Measurements from ENCODE around the gene CHID1.

- TF ChIP-seq POLR2AphosphoS5 (IDR thresholded peaks at IDR 0.05; ENCODE audit: low read depth) (no peak), CTCF (conservative IDR thresholded peaks at IDR 0.05; ENCODE audit: low read depth in 2 of 2) (no peak), EZH2phosphoT487 (IDR thresholded peaks at IDR 0.05; ENCODE audit: unreplicated experiment) (no peak), EZH2 (IDR thresholded peaks at IDR 0.05; ENCODE audit: low read depth, unreplicated experiment) (no peak), ZNF114 (CRISPR knock-in tag; IDR thresholded peaks at IDR 0.05) (no peak), CREB1 (CRISPR knock-in tag; IDR thresholded peaks at IDR 0.05; ENCODE audit: low read depth) (no peak), ZNF462 (CRISPR knock-in tag; IDR thresholded peaks at IDR 0.05) (no peak)
- TF ChIP-seq, protein P1, sequence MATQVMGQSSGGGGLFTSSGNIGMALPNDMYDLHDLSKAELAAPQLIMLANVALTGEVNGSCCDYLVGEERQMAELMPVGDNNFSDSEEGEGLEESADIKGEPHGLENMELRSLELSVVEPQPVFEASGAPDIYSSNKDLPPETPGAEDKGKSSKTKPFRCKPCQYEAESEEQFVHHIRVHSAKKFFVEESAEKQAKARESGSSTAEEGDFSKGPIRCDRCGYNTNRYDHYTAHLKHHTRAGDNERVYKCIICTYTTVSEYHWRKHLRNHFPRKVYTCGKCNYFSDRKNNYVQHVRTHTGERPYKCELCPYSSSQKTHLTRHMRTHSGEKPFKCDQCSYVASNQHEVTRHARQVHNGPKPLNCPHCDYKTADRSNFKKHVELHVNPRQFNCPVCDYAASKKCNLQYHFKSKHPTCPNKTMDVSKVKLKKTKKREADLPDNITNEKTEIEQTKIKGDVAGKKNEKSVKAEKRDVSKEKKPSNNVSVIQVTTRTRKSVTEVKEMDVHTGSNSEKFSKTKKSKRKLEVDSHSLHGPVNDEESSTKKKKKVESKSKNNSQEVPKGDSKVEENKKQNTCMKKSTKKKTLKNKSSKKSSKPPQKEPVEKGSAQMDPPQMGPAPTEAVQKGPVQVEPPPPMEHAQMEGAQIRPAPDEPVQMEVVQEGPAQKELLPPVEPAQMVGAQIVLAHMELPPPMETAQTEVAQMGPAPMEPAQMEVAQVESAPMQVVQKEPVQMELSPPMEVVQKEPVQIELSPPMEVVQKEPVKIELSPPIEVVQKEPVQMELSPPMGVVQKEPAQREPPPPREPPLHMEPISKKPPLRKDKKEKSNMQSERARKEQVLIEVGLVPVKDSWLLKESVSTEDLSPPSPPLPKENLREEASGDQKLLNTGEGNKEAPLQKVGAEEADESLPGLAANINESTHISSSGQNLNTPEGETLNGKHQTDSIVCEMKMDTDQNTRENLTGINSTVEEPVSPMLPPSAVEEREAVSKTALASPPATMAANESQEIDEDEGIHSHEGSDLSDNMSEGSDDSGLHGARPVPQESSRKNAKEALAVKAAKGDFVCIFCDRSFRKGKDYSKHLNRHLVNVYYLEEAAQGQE (IDR thresholded peaks at IDR 0.05; ENCODE audit: unreplicated experiment) = no peak
These were observed 1.2 kb upstream of the CHID1 start for GRCh38 chr11:911890-912219.

Data from GM23338 (cell line).